M059J (cell line): Measurements from ENCODE around the gene BRINP2. TPM values are rescaled to one million over a fixed set of nuclear protein-coding genes. Genes with fewer than 3 reads are reported as not detected.
A peak's percentile ranks its signal among the peaks of the same experiment; 100 is the strongest.

Source experiments
- DNase-seq: peaks from one replicate; pipeline ENCODE4 v3.0.0-alpha.2; 2012; ENCODE audit warnings: low read depth
- total RNA-seq: library from RNA; depleted of rRNA; stranded (reverse); fragments of >200 nt; shearing (Covaris generic); gene quantifications from 2 replicates; pipeline ENCODE4 v1.2.3, GENCODE V29; 2014

The BRINP2 gene
- total RNA-seq, 1 experiment from 2014 or later = 0.17 TPM

- DNase-seq = no peak
These were observed 6.2 kb upstream of the BRINP2 start, which contains the start of gene ASTN1 for GRCh38 chr1:177164380-177165068. TSS of gene ASTN1 (minus strand) at chr1:177164712. CDS start at chr1:177164676, 36 bp downstream.

GRCh38 chr1:177165069-177165439, 5.7 kb upstream of the BRINP2 start:
- no peak for DNase-seq

GRCh38 chr1:177171536-177172123, 872 bp downstream of the BRINP2 start:
- DNase-seq = no peak

- no peak for DNase-seq
These were observed 1.5 kb downstream of the BRINP2 start for GRCh38 chr1:177172272-177172671.

GRCh38 chr1:177172866-177173265, 2.1 kb downstream of the BRINP2 start:
- DNase-seq = no peak

- no peak for DNase-seq
These were observed 3.2 kb downstream of the BRINP2 start for GRCh38 chr1:177173976-177174375.

- DNase-seq = no peak
These were observed 4.3 kb downstream of the BRINP2 start for GRCh38 chr1:177174921-177175634.

GRCh38 chr1:177181280-177181630, 10.5 kb downstream of the BRINP2 start:
- DNase-seq = no peak

- DNase-seq = peak; percentile 33
These were observed 11.0 kb downstream of the BRINP2 start for GRCh38 chr1:177181631-177182291.

- DNase-seq = no peak
These were observed 13.1 kb downstream of the BRINP2 start for GRCh38 chr1:177183836-177184235.

- DNase-seq = no peak
These were observed 14.5 kb downstream of the BRINP2 start for GRCh38 chr1:177185209-177185608.

GRCh38 chr1:177186639-177187038, 15.9 kb downstream of the BRINP2 start:
- no peak for DNase-seq

GRCh38 chr1:177190308-177190970, 19.7 kb downstream of the BRINP2 start:
- no peak for DNase-seq

GRCh38 chr1:177198243-177198642, 27.5 kb downstream of the BRINP2 start:
- DNase-seq = no peak

- DNase-seq = no peak
These were observed 29.5 kb downstream of the BRINP2 start for GRCh38 chr1:177200290-177200689.

GRCh38 chr1:177206831-177207355, 36.1 kb downstream of the BRINP2 start:
- DNase-seq = no peak

- no peak for DNase-seq
These were observed 38.2 kb downstream of the BRINP2 start for GRCh38 chr1:177208920-177209319.

- DNase-seq = peak; percentile 98
These were observed 38.6 kb downstream of the BRINP2 start for GRCh38 chr1:177209357-177209756.

GRCh38 chr1:177210071-177210470, 39.3 kb downstream of the BRINP2 start:
- DNase-seq = no peak

- DNase-seq = no peak
These were observed 40.5 kb downstream of the BRINP2 start for GRCh38 chr1:177211231-177211630.

- DNase-seq = no peak
These were observed 45.9 kb downstream of the BRINP2 start for GRCh38 chr1:177216587-177217202.
